ENCODE measurements around the gene ADAMTS2.

Gene ADAMTS2

DNA sequence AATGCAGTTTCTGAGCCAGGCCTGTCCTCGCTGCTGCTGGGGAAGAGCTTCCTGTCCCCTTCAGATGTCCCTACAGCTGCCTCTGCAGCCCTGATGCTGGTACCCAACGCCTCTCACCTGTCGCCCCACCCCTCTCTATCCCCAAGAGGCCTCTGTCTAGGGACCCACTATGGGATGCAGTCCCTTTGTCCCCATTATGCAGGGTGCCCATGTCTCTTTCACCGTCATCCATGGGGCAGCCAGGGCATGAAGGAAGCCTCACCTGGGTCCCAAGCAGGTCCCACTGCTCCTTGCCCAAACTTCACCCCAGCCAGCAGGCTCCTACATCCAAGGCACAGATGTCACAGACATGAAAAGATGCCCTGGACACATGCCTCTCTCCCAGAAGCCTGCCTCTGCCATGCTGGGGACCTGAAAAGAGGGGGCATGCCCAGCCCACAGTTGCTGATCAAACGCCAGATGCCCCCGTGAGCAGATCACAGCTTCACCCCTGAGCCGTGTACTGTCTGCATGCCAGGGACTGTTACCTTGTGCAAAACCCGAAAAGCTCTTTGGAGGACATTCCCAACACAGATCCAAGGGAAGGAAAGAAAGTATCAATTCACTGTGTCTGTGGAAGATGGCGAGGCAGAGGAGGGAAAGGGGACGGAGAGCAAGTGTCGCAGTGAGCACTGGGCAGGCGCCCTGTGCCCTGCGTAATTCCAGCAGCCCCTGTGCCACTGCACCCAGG lies 81.0 kb downstream of the ADAMTS2 start:
- TF ChIP-seq, protein P1, sequence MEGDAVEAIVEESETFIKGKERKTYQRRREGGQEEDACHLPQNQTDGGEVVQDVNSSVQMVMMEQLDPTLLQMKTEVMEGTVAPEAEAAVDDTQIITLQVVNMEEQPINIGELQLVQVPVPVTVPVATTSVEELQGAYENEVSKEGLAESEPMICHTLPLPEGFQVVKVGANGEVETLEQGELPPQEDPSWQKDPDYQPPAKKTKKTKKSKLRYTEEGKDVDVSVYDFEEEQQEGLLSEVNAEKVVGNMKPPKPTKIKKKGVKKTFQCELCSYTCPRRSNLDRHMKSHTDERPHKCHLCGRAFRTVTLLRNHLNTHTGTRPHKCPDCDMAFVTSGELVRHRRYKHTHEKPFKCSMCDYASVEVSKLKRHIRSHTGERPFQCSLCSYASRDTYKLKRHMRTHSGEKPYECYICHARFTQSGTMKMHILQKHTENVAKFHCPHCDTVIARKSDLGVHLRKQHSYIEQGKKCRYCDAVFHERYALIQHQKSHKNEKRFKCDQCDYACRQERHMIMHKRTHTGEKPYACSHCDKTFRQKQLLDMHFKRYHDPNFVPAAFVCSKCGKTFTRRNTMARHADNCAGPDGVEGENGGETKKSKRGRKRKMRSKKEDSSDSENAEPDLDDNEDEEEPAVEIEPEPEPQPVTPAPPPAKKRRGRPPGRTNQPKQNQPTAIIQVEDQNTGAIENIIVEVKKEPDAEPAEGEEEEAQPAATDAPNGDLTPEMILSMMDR (IDR thresholded peaks at IDR 0.05; ENCODE audit: insufficient read depth, missing control alignments), result no peak
- no peak for DNase-seq (ENCODE audit: insufficient read length, low spot score)
- FAIRE-seq, result no peak

DNA sequence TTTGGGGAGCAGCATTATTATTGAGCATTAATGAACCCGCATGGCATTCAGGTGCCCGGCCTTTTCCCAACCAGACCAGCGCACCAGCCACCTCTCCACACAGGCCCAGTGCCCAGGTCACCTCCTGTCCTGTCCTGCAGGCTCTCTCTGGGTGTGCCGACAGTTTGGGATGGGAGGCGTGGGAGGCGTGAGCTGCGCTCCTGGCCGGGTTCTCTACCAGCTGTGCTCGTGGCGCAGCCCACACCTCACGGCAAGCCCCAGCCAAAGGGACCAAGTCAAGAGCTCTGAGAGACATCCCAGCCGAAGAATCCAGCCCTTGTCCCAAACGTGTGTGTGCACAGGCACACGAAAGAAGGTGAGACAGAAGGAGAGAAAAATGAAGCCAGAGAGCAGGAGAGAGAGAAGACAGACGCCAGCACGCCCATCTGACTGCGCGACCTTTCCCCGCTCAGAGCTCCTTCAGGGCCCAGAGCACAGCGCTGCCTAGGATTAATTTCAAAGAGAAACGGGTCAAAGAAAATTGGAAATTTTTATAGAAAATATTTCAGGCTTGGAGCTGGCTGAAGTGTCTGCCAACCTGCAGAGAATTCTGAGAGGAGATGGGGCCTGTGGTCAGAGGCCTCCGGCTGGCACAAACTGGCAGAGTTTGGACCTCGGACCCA lies 81.7 kb downstream of the ADAMTS2 start:
- DNase-seq (ENCODE audit: insufficient read length, low spot score) (no peak), FAIRE-seq (no peak)
- TF ChIP-seq, protein P1 (IDR thresholded peaks at IDR 0.05; ENCODE audit: insufficient read depth, missing control alignments), result no peak

DNA sequence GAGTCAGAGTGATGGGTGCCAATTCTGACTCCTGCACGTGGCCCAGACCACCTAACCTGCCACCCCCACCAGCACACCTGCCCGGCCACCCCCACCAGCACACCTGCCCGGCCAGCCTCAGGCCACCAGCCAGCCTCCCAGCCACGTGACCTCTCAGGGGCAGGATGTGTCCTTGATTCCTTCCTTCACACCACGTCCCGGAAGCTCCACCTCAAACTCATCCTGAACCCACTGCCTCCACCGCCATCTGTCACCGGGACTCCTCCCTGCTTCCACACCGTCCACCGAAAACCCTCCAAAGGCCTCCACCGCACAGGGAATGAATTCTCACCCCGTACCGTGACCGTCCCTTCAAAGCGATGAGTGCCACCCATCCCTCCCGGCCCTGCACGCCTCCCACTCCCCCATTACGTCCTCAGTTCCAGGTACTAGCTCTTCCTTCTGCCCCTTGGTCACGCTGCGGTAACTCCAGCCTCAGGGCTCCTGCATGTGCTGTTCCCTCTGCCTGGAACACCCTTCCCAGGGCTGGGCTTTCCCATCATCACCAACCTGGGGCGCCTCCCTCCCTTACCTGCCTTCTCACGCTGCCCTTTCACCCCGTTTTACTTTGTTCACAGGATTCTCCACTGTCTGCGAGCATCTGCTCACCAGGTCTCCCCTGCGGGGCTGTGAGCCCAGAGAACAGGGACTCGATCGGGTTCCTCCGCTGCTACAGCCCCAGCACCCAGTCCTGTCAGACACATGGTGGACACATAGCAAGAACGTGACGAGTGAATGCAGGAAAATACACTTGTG lies 82.9 kb downstream of the ADAMTS2 start:
- TF ChIP-seq, protein P1 (IDR thresholded peaks at IDR 0.05; ENCODE audit: insufficient read depth, missing control alignments), result no peak
- FAIRE-seq, result no peak
- DNase-seq (ENCODE audit: insufficient read length, low spot score), result no peak

DNA sequence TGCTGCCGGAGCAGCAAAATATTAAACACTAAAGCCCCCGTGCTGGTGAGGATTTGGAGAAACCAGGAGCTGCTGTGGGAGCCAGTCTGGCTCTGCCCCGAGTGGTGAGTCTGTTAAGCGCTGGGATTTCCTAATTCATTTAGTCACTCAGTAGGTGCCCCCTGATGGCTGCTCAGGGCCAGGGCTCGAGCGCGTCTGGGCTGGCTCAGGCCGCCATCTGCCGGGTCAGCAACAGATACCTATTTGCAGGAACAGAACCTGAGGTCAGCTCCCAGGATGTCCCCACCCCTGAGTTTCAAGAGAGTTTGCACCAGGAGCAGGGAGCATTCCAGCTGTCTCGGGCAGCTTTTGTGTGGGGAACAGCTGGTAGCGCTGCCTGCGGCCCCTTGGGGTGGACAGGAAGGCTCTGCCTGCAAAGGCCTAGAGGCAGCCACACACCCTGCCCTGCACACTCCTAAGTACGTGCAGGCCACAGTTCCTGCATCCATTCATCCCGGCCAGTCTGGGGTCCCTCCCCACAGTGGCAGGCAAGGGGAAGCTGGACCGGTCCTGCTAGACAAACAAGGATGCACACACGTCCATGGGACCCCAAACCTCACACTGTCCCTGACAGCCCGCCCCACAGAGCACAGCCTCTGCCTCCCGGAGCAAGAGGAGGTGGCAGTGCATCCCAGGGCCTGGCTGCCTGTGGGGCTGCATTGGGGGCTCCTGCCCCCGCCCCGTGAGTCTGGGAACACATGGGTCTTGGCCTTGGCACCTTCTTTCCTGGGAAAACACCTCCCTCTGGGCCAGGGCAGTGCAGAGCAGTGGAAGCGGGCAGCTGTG lies 83.7 kb downstream of the ADAMTS2 start:
- no peak for FAIRE-seq
- TF ChIP-seq, protein P1 (IDR thresholded peaks at IDR 0.05; ENCODE audit: insufficient read depth, missing control alignments), result peak; percentile 39
- DNase-seq (ENCODE audit: insufficient read length, low spot score), result peak; percentile 74

DNA sequence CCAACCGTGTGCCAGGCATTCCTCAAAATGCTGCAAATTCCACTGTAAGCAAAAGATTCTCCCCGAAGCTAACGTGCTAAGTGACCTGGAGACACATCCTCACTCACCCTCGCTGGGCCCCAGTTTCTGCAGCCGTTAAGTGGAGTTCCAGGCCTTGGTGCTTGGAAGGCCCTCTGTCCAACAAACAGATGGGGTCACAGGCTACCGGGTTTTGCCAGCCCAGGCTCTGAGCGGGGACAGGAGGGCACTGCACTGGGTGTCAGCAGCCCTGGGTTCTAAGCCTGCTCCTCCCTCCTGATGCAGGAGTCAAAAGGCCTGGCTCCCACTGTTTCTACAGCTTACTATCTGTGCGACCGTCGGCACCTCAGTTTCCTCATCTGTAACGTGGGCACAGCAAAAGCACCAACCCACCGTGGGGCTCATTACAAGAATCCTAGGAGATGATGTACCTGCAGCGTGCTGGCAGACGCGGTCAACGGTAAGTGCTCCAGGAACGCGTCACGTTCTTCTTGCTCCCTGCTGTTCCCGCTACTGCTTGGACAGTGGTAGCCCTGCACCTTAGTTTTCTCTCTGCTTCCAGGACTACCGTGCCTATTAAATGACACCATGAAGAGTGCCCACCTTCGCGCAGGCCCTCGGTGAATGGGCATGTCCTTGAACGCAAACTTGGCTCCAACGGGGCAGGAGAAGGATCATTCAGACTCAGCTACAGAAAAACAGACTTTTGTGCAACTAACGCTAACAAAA lies 84.8 kb downstream of the ADAMTS2 start:
- TF ChIP-seq, protein P1 (IDR thresholded peaks at IDR 0.05; ENCODE audit: insufficient read depth, missing control alignments), result no peak
- DNase-seq (ENCODE audit: insufficient read length, low spot score), result no peak
- no peak for FAIRE-seq

DNA sequence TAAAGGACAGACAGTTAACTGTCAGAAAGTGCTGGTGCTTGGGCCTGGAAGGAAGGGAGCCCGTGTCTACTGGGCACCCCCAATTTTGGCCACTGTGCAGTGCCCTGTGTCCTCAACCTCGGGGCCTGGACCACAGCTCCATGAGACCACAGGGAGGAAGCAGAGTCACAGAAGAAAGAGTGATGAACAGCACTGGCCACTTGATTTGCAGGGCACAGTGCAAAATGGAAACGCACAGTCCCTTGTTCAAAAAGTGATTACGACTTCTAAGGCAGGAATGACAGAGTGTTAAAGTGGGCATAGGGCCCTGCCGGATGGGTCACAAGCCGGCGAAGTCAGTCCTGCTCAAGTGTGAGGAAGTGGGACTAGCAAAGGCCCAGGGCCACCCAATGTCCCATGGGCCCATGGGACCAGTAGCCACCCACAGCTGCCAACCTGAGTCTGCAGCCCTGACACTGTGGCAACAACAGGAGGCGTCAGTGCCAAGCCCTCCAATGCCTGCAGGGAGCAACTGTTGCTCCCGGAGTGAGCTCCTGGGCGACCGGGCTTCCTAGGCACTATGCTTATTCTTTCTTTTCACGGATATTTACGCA lies 85.4 kb downstream of the ADAMTS2 start:
- TF ChIP-seq, protein P1 (IDR thresholded peaks at IDR 0.05; ENCODE audit: insufficient read depth, missing control alignments), result no peak
- FAIRE-seq, result no peak
- DNase-seq (ENCODE audit: insufficient read length, low spot score), result no peak
